Forelimb muscle (tissue), 1 donor: ENCODE data around the gene C16orf54. TPM values are rescaled to one million over a fixed set of nuclear protein-coding genes. Genes with fewer than 3 reads are reported as not detected.
A peak's percentile ranks its signal among the peaks of the same experiment; 100 is the strongest.
"Not testable (repeated sequence)": the region's sequence is repeated elsewhere in the genome, so short reads cannot be mapped to it uniquely, and the experiment has no call there.

Experiments used
- DNase-seq: peaks from one replicate; pipeline ENCODE4 v3.0.0-alpha.2; 2013; ENCODE audit warnings: low read depth
- polyA plus RNA-seq: library from polyadenylated mRNA; unstranded; fragments of 120-200 nt; gene quantifications from one replicate; pipeline ENCODE4 v1.2.1, GENCODE V29; 2013; ENCODE audit not compliant: insufficient read length

Gene C16orf54, protein sequence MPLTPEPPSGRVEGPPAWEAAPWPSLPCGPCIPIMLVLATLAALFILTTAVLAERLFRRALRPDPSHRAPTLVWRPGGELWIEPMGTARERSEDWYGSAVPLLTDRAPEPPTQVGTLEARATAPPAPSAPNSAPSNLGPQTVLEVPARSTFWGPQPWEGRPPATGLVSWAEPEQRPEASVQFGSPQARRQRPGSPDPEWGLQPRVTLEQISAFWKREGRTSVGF
- 0.40 TPM for polyA plus RNA-seq

GRCh38 chr16:29745853-29746345, at the start of gene C16orf54:
Gene C16orf54, minus strand, starts transcription at chr16:29745990. Its CDS starts 1,039 bp downstream, at chr16:29744951.
- DNase-seq: no peak

DNA sequence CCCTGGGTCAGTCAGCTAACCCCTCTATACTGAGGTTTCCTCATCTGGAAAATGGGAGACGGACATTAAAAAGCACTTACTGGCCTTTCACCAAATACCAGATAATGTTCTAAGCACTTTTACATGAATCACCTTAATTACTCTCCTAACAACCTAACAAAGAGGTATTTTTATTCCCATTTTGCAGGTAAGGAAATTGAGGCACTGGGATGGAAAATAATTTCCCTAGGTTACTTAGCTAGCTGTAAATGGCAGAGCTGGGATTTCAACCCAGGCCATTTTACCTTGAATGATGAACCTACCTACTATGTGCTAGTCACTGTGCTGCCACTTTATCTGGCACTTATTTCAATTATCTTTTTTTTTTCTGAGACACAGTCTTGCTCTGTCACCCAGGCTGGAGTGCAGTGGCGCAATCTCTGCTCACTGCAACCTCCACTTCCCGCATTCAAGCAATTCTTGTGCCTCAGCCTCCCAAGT, 48.5 kb upstream of the C16orf54 start:
- DNase-seq: no peak

GRCh38 chr16:29793153-29793552, 47.4 kb upstream of the C16orf54 start:
- DNase-seq: not testable (repeated sequence)

- DNase-seq: no peak
Observed at GRCh38 chr16:29791845-29792807, 46.3 kb upstream of the C16orf54 start.

- no peak for DNase-seq
Observed at GRCh38 chr16:29790949-29791844, 45.4 kb upstream of the C16orf54 start.

- peak; percentile 97 for DNase-seq
Observed at GRCh38 chr16:29790183-29790948, 44.6 kb upstream of the C16orf54 start, which contains the start of gene KIF22. Gene KIF22, plus strand, starts transcription at chr16:29790751. Its CDS starts 9 bp downstream, at chr16:29790760.

- no peak for DNase-seq
Observed at GRCh38 chr16:29789775-29790182, 44.0 kb upstream of the C16orf54 start.

DNA sequence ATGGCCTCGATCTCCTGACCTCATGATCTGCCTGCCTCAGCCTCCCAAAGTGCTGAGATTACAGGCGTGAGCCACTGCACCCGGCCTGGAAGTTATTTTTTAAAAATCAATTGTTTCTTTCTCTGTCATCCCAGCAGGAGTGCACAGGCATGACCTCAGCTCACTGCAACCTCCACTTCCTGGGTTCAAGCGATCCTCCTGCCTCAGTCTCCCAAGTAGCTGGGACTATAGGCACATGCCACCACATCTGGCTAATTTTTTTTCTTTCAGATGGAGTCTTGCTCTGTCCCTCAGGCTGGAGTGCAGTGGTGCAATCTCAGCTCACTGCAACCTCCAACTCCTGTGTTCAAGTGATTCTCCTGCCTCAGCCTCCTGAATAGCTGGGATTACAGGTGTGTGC, 41.4 kb upstream of the C16orf54 start:
- not testable (repeated sequence) for DNase-seq

- DNase-seq: no peak
Observed at GRCh38 chr16:29784901-29785500, 39.2 kb upstream of the C16orf54 start.

GRCh38 chr16:29784157-29784556, 38.4 kb upstream of the C16orf54 start:
- no peak for DNase-seq

DNA sequence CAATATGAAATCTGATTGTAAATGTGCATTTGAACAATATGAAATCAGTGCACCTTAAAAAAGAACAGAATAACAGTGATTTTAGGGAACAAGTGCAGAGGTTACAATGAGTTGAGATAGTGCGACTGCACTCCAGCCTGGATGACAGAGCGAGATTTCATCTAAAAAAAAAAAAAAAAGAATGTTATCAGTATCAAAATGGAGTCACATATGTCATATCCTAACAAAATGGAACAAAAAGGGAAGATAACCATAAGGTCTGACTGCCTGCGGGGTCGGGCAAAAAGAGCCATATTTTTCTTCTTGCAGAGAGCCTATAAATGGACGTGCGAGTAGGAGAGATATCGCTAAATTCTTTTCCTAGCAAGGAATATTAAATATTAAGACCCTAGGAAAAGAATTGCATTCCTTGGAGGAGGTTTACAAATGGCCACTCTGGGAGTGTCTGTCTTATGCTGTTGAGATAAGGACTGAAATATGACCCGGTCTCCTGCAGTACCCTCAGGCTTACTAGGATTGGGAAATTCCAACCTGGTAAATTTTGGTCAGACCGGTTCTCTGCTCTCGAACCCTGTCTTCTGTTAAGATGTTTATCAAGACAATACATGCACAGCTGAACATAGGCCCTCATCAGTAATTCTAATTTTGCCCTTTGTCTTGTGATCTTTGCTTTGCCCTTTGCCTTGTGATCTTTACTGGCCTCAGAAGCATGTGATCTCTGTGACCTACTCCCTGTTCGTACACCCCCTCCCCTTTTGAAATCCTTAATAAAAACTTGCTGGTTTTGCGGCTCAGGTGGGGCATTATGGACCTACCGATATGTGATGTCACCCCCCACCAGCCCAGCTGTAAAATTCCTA, 37.5 kb upstream of the C16orf54 start:
- DNase-seq: not testable (repeated sequence)

- no peak for DNase-seq
Observed at GRCh38 chr16:29779474-29779873, 33.7 kb upstream of the C16orf54 start.

DNA sequence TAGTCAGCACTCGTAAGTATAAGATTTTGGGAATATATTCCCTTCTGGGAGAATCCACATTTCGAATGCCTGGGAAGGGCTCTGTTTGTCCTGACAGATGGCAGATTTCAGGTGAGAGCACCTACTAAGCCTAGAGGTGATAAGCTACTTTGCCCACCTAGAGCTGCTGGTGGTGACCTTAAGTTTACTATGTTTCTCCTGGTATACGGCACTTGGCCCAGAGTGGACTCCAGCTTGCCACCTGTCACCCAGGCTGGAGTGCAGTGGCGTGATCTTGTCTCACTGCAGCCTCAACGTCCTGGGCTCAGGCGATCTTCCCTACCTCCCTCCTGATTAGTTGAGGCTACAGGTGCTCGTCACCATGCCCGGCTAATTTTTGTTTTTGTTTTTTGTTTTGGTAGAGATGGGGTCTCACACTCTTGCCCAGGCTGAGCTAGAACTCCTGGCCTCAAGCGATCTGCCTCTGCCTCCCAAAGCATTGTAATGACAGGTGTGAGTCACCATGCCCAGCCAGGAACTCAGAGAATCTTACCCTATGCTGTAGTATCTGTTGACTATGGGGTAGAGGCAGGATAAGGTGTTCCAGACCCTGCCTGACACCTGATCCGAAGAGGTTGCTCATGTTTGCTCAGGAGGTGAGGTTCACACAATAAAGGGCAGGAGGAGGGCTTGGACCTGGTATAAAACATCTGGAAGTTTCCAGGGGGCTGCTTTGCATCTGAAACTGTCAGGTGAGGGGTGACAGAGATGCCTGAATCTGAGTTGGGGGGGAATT, 32.0 kb upstream of the C16orf54 start, which contains the start of gene ZG16:
ZG16 (plus strand) TSS at position 681 of the 775 bp plus-strand sequence. CDS start 1,011 bp downstream, outside the sequence.
- no peak for DNase-seq

- no peak for DNase-seq
Observed at GRCh38 chr16:29775742-29776408, 30.1 kb upstream of the C16orf54 start.

GRCh38 chr16:29774730-29775129, 28.9 kb upstream of the C16orf54 start:
- DNase-seq: no peak

DNA sequence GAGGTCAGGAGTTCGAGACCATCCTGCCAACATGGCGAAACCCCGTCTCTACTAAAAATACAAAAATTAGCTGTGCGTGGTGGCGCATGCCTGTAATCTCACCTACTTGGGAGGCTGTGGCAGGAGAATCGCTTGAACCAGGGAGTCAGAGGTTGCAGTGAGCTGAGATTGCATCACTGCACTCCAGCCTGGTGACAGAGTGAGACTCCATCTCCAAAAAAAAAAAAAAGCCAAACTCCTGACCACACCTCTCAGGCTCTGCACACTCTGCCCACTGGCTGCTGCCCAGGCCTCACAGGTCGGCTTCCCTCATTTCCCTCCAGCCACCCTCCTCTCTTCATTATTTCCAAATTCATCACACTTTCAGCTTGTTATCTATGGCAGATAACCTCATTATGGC, 26.5 kb upstream of the C16orf54 start:
- not testable (repeated sequence) for DNase-seq

DNA sequence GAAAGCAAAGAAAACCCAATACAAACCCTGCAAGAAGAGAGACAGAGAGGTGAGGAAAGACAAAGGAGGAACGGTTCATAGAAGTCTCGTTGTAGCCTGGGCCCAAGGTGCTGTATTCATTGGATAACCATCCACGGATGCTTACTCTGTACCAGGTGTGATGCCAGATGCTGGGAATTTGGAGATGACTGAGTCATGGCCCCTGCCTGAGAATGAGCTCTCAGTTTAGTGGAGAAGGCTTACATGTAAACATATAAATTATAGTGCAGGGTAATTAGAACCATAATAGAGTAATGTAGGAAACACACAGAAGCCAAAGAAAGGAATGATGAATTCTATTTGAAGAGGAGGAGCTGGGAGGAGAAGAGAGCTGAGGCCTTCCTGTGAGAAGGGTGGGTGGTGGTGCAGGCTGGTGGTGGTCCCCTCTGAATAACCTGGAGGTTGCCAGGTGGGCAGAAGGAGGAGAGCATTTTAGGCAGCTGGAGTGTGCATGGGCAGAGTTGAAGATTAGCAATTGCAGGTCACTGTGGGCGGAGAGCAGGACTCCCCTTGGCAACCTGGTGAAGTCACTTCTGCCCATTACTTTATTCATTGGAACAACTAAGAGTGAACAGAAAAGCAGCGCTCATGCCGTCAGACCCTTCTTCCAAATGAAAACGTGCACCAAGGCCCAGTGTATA, 24.6 kb upstream of the C16orf54 start:
- DNase-seq: no peak
